Islet of Langerhans (tissue), 1 donor: ENCODE measurements around the gene ATP11A.

ENCODE experiments used
- FAIRE-seq: peaks from one replicate; lab custom pipeline; 2011; peaks lifted over from hg19 to GRCh38; lab: Jason Lieb, UNC

Gene ATP11A

GRCh38 chr13:112710855-112711527 lies 21.2 kb downstream of the ATP11A start:
- no peak for FAIRE-seq

GRCh38 chr13:112711528-112712265 lies 21.9 kb downstream of the ATP11A start:
- no peak for FAIRE-seq

GRCh38 chr13:112712451-112713207 lies 22.8 kb downstream of the ATP11A start:
- FAIRE-seq, result no peak

- no peak for FAIRE-seq
These were observed 23.8 kb downstream of the ATP11A start for GRCh38 chr13:112713517-112714253.

GRCh38 chr13:112714376-112715174 lies 24.7 kb downstream of the ATP11A start:
- FAIRE-seq, result no peak

GRCh38 chr13:112715210-112715609 lies 25.4 kb downstream of the ATP11A start:
- FAIRE-seq, result no peak

- no peak for FAIRE-seq
These were observed 26.1 kb downstream of the ATP11A start for GRCh38 chr13:112715715-112716460.

GRCh38 chr13:112716461-112716820 lies 26.6 kb downstream of the ATP11A start:
- no peak for FAIRE-seq

- FAIRE-seq, result no peak
These were observed 27.1 kb downstream of the ATP11A start for GRCh38 chr13:112716841-112717520.

- FAIRE-seq, result no peak
These were observed 28.5 kb downstream of the ATP11A start for GRCh38 chr13:112718318-112718717.

- FAIRE-seq, result no peak
These were observed 29.2 kb downstream of the ATP11A start for GRCh38 chr13:112719016-112719415.

GRCh38 chr13:112719556-112719955 lies 29.7 kb downstream of the ATP11A start:
- no peak for FAIRE-seq

GRCh38 chr13:112720251-112720650 lies 30.4 kb downstream of the ATP11A start:
- FAIRE-seq, result no peak

- no peak for FAIRE-seq
These were observed 31.0 kb downstream of the ATP11A start for GRCh38 chr13:112720814-112721197.

GRCh38 chr13:112721198-112722104 lies 31.6 kb downstream of the ATP11A start:
- FAIRE-seq, result no peak

GRCh38 chr13:112722433-112723263 lies 32.8 kb downstream of the ATP11A start:
- FAIRE-seq, result no peak

GRCh38 chr13:112723771-112724170 lies 33.9 kb downstream of the ATP11A start:
- FAIRE-seq, result no peak

GRCh38 chr13:112724788-112725345 lies 35.0 kb downstream of the ATP11A start:
- no peak for FAIRE-seq
